NCI-H446 (cell line): ENCODE results near the gene ABCA1.
"Not testable (repeated sequence)": the region's sequence is repeated elsewhere in the genome, so short reads cannot be mapped to it uniquely, and the experiment has no call there.

Experiments used
- DNase-seq, 2 experiments: peaks; one replicate each; lab custom pipeline; 2025; lab: John Stamatoyannopoulos, UW

ABCA1 gene

GRCh38 chr9:104927912-104928740, at the start of gene ABCA1:
Gene ABCA1 (minus strand): TSS chr9:104928155. CDS start chr9:104903679, 24,476 bp downstream.
- DNase-seq, result no peak

- no peak for DNase-seq
Measured at GRCh38 chr9:104977580-104977979, 49.6 kb upstream of the ABCA1 start.

GRCh38 chr9:104977168-104977567, 49.2 kb upstream of the ABCA1 start:
- no peak for DNase-seq

- not testable (repeated sequence) for DNase-seq
Measured at GRCh38 chr9:104975966-104976595, 48.1 kb upstream of the ABCA1 start.

GRCh38 chr9:104974053-104974962, 46.4 kb upstream of the ABCA1 start:
- DNase-seq, result no peak

- DNase-seq, result no peak
Measured at GRCh38 chr9:104972242-104972866, 44.4 kb upstream of the ABCA1 start.

- DNase-seq, result no peak
Measured at GRCh38 chr9:104971511-104971910, 43.6 kb upstream of the ABCA1 start.

- peak in 1 of 2 experiments; percentile 4 for DNase-seq
Measured at GRCh38 chr9:104970271-104970987, 42.5 kb upstream of the ABCA1 start.

- no peak for DNase-seq
Measured at GRCh38 chr9:104969116-104969515, 41.2 kb upstream of the ABCA1 start.

- peak; percentile 47 to 81 for DNase-seq
Measured at GRCh38 chr9:104968025-104968982, 40.3 kb upstream of the ABCA1 start.

GRCh38 chr9:104963076-104963475, 35.1 kb upstream of the ABCA1 start:
- DNase-seq, result no peak

GRCh38 chr9:104961701-104962359, 33.9 kb upstream of the ABCA1 start:
- DNase-seq, result no peak

GRCh38 chr9:104961238-104961637, 33.3 kb upstream of the ABCA1 start:
- DNase-seq, result peak in 1 of 2 experiments; percentile 5

- DNase-seq, result peak in 1 of 2 experiments; percentile 10
Measured at GRCh38 chr9:104960662-104961061, 32.7 kb upstream of the ABCA1 start.

- no peak for DNase-seq
Measured at GRCh38 chr9:104958751-104959150, 30.8 kb upstream of the ABCA1 start.

- not testable (repeated sequence) for DNase-seq
Measured at GRCh38 chr9:104958006-104958405, 30.1 kb upstream of the ABCA1 start.

- DNase-seq, result no peak
Measured at GRCh38 chr9:104951487-104951886, 23.5 kb upstream of the ABCA1 start.

GRCh38 chr9:104950838-104951237, 22.9 kb upstream of the ABCA1 start:
- DNase-seq, result no peak

- no peak for DNase-seq
Measured at GRCh38 chr9:104948277-104948676, 20.3 kb upstream of the ABCA1 start.
